WTC11 (cell line): Measurements from ENCODE around the gene PRRT4. TPM values are rescaled to one million over a fixed set of nuclear protein-coding genes. Genes with fewer than 3 reads are reported as not detected.

Experiments used
- ATAC-seq: fragments of 200-7000 bp; cut with Tn5 transposase; 2 replicates; pipeline ENCODE4 v1.10.0; 2021; ENCODE audit warnings: mild to moderate bottlenecking, moderate library complexity
- CTCF ChIA-PET: fragments of 300-600 bp; sonication (Branson Sonifier 250); formaldehyde crosslinking; loops from one replicate; lab custom pipeline; 2021; ENCODE audit warnings: antibody characterized with exemption; lab: Charles Lee
- POLR2A ChIA-PET: fragments of 350-600 bp; sonication (Branson Sonifier 250); formaldehyde crosslinking; loops from one replicate; lab custom pipeline; 2021; ENCODE audit warnings: antibody characterized with exemption; lab: Charles Lee
- DNase-seq: peaks from one replicate; pipeline ENCODE4 v3.0.0; 2021; ENCODE audit warnings: low spot score
- H3K27ac Mint-ChIP-seq: 2 replicates; pipeline ENCODE4 v1.8.0; 2021; ENCODE audit warnings: mixed read lengths
- H3K27me3 Mint-ChIP-seq: 2 replicates; pipeline ENCODE4 v1.8.0; 2021; ENCODE audit warnings: low read depth, mild to moderate bottlenecking, moderate library complexity, mixed read lengths
- H3K36me3 Mint-ChIP-seq: 2 replicates; pipeline ENCODE4 v1.8.0; 2021; ENCODE audit warnings: mixed read lengths
- H3K4me1 Mint-ChIP-seq: 2 replicates; pipeline ENCODE4 v1.8.0; 2022; ENCODE audit warnings: mixed read lengths
- H3K4me3 Mint-ChIP-seq: 2 replicates; pipeline ENCODE4 v1.8.0; 2021; ENCODE audit warnings: mild to moderate bottlenecking, moderate library complexity, mixed read lengths
- H3K9me3 Mint-ChIP-seq: 2 replicates; pipeline ENCODE4 v1.8.0; 2021; ENCODE audit warnings: mixed read lengths
- CREM ChIP-seq: sonication (generic); formaldehyde crosslinking; IDR thresholded peaks from 2 replicates; pipeline ENCODE4 v1.8.1; 2022; ENCODE audit warnings: mild to moderate bottlenecking, missing genetic modification reagents, moderate library complexity
- ELF4 ChIP-seq: sonication (generic); formaldehyde crosslinking; IDR thresholded peaks from 2 replicates; pipeline ENCODE4 v1.8.1; 2022; ENCODE audit warnings: low read depth, mild to moderate bottlenecking, moderate library complexity, missing genetic modification reagents
- GTF2I ChIP-seq: fragments of 250-450 bp; sonication (Bioruptor Pico); conservative IDR thresholded peaks from 2 replicates; pipeline ENCODE4 v1.4.0; 2021; ENCODE audit warnings: mild to moderate bottlenecking
- NR1H2 ChIP-seq: sonication (generic); formaldehyde crosslinking; IDR thresholded peaks from 2 replicates; pipeline ENCODE4 v1.9.0; 2021; ENCODE audit warnings: mild to moderate bottlenecking, moderate library complexity, missing genetic modification reagents
- NR2C2 ChIP-seq: sonication (generic); formaldehyde crosslinking; IDR thresholded peaks from 2 replicates; pipeline ENCODE4 v1.8.0; 2022; ENCODE audit warnings: mild to moderate bottlenecking, missing genetic modification reagents
- NR3C1 ChIP-seq: sonication (generic); formaldehyde crosslinking; conservative IDR thresholded peaks from 2 replicates; pipeline ENCODE4 v1.8.1; 2023; ENCODE audit warnings: low read depth, mild to moderate bottlenecking, missing genetic modification reagents
- RORB ChIP-seq: fragments of 250-450 bp; sonication (Bioruptor Pico); IDR thresholded peaks from 2 replicates; pipeline ENCODE4 v1.9.0; 2021; ENCODE audit warnings: mild to moderate bottlenecking
- TCF7 ChIP-seq: sonication (generic); formaldehyde crosslinking; IDR thresholded peaks from 2 replicates; pipeline ENCODE4 v1.8.0; 2022; ENCODE audit warnings: mild to moderate bottlenecking, low read depth, missing genetic modification reagents, moderate library complexity
- ZBTB21 ChIP-seq: sonication (generic); formaldehyde crosslinking; IDR thresholded peaks from 2 replicates; pipeline ENCODE4 v1.8.1; 2023; ENCODE audit warnings: mild to moderate bottlenecking, missing genetic modification reagents, borderline replicate concordance
- ZNF263 ChIP-seq: sonication (generic); formaldehyde crosslinking; IDR thresholded peaks from 2 replicates; pipeline ENCODE4 v1.8.1; 2022; ENCODE audit warnings: low read depth, mild to moderate bottlenecking, moderate library complexity, missing genetic modification reagents
- total RNA-seq: library from RNA; stranded (reverse); gene quantifications from 3 replicates; pipeline ENCODE4 v1.2.3, GENCODE V29; 2021
- TF ChIP-seq, protein P1 (sequence below): sonication (generic); formaldehyde crosslinking; IDR thresholded peaks from 2 replicates; pipeline ENCODE4 v1.8.0; 2022; ENCODE audit warnings: missing genetic modification reagents
- TF ChIP-seq, protein P2 (sequence below): sonication (generic); formaldehyde crosslinking; IDR thresholded peaks from 2 replicates; pipeline ENCODE4 v1.8.1; 2023; ENCODE audit warnings: mild to moderate bottlenecking, missing genetic modification reagents, borderline replicate concordance
- TF ChIP-seq, protein P3 (sequence below): sonication (generic); formaldehyde crosslinking; IDR thresholded peaks from 2 replicates; pipeline ENCODE4 v1.8.1; 2023; ENCODE audit warnings: mild to moderate bottlenecking, missing genetic modification reagents, moderate library complexity
- TF ChIP-seq, protein P4 (sequence below): sonication (generic); formaldehyde crosslinking; IDR thresholded peaks from 2 replicates; pipeline ENCODE4 v1.8.1; 2022; ENCODE audit warnings: low read depth, mild to moderate bottlenecking, moderate library complexity, missing genetic modification reagents, borderline replicate concordance
- TF ChIP-seq, protein P5 (sequence below): fragments of 250-450 bp; sonication (Bioruptor Pico); conservative IDR thresholded peaks from 2 replicates; pipeline ENCODE4 v1.9.0; 2021; ENCODE audit warnings: mild to moderate bottlenecking
- TF ChIP-seq, protein P6 (sequence below): sonication (generic); formaldehyde crosslinking; IDR thresholded peaks from 2 replicates; pipeline ENCODE4 v1.8.1; 2022; ENCODE audit warnings: low read depth, missing genetic modification reagents, borderline replicate concordance
- TF ChIP-seq, protein P7 (sequence below): sonication (generic); formaldehyde crosslinking; IDR thresholded peaks from 2 replicates; pipeline ENCODE4 v1.8.1; 2022; ENCODE audit warnings: mild to moderate bottlenecking, missing genetic modification reagents, moderate library complexity, borderline replicate concordance
- TF ChIP-seq, protein P8 (sequence below): sonication (generic); formaldehyde crosslinking; IDR thresholded peaks from 2 replicates; pipeline ENCODE4 v1.8.1; 2022; ENCODE audit warnings: missing genetic modification reagents, borderline replicate concordance
- TF ChIP-seq, protein P9 (sequence below): sonication (generic); formaldehyde crosslinking; conservative IDR thresholded peaks from 2 replicates; pipeline ENCODE4 v1.8.1; 2022; ENCODE audit warnings: mild to moderate bottlenecking, missing genetic modification reagents

The PRRT4 gene
- total RNA-seq, 1 experiment from 2014 or later, result 1.2 TPM

DNA sequence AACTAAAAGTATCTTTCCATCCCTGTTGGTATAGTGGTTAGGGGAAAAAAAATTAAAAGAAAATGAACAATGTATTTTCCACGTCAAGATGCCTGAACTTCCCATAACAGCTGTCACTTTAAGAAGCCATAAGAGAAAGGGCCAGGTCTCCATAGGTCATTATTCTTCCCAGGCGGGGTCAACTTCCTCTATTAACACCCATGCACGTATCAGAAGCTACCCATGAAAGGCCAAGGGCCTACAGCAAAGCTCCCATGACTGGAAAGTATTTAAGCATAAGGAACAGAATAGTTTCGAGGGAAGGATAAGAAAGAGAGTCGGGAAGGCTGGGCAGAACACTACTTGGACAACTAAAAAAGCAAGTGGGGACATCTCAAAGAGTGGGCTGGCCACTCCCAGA, 57.8 kb downstream of the PRRT4 start (continued):
- TF ChIP-seq, protein P1, sequence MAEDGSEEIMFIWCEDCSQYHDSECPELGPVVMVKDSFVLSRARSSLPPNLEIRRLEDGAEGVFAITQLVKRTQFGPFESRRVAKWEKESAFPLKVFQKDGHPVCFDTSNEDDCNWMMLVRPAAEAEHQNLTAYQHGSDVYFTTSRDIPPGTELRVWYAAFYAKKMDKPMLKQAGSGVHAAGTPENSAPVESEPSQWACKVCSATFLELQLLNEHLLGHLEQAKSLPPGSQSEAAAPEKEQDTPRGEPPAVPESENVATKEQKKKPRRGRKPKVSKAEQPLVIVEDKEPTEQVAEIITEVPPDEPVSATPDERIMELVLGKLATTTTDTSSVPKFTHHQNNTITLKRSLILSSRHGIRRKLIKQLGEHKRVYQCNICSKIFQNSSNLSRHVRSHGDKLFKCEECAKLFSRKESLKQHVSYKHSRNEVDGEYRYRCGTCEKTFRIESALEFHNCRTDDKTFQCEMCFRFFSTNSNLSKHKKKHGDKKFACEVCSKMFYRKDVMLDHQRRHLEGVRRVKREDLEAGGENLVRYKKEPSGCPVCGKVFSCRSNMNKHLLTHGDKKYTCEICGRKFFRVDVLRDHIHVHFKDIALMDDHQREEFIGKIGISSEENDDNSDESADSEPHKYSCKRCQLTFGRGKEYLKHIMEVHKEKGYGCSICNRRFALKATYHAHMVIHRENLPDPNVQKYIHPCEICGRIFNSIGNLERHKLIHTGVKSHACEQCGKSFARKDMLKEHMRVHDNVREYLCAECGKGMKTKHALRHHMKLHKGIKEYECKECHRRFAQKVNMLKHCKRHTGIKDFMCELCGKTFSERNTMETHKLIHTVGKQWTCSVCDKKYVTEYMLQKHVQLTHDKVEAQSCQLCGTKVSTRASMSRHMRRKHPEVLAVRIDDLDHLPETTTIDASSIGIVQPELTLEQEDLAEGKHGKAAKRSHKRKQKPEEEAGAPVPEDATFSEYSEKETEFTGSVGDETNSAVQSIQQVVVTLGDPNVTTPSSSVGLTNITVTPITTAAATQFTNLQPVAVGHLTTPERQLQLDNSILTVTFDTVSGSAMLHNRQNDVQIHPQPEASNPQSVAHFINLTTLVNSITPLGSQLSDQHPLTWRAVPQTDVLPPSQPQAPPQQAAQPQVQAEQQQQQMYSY (CRISPR knock-in tag), result no peak
- TF ChIP-seq ZBTB21 (CRISPR knock-in tag) (no peak), NR1H2 (no peak), ELF4 (no peak), CREM (no peak), NR3C1 (no peak)
- TF ChIP-seq, protein P2, sequence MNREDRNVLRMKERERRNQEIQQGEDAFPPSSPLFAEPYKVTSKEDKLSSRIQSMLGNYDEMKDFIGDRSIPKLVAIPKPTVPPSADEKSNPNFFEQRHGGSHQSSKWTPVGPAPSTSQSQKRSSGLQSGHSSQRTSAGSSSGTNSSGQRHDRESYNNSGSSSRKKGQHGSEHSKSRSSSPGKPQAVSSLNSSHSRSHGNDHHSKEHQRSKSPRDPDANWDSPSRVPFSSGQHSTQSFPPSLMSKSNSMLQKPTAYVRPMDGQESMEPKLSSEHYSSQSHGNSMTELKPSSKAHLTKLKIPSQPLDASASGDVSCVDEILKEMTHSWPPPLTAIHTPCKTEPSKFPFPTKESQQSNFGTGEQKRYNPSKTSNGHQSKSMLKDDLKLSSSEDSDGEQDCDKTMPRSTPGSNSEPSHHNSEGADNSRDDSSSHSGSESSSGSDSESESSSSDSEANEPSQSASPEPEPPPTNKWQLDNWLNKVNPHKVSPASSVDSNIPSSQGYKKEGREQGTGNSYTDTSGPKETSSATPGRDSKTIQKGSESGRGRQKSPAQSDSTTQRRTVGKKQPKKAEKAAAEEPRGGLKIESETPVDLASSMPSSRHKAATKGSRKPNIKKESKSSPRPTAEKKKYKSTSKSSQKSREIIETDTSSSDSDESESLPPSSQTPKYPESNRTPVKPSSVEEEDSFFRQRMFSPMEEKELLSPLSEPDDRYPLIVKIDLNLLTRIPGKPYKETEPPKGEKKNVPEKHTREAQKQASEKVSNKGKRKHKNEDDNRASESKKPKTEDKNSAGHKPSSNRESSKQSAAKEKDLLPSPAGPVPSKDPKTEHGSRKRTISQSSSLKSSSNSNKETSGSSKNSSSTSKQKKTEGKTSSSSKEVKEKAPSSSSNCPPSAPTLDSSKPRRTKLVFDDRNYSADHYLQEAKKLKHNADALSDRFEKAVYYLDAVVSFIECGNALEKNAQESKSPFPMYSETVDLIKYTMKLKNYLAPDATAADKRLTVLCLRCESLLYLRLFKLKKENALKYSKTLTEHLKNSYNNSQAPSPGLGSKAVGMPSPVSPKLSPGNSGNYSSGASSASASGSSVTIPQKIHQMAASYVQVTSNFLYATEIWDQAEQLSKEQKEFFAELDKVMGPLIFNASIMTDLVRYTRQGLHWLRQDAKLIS, result no peak
- TF ChIP-seq, protein P3, sequence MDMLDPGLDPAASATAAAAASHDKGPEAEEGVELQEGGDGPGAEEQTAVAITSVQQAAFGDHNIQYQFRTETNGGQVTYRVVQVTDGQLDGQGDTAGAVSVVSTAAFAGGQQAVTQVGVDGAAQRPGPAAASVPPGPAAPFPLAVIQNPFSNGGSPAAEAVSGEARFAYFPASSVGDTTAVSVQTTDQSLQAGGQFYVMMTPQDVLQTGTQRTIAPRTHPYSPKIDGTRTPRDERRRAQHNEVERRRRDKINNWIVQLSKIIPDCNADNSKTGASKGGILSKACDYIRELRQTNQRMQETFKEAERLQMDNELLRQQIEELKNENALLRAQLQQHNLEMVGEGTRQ (CRISPR knock-in tag), result no peak
- TF ChIP-seq, protein P4, sequence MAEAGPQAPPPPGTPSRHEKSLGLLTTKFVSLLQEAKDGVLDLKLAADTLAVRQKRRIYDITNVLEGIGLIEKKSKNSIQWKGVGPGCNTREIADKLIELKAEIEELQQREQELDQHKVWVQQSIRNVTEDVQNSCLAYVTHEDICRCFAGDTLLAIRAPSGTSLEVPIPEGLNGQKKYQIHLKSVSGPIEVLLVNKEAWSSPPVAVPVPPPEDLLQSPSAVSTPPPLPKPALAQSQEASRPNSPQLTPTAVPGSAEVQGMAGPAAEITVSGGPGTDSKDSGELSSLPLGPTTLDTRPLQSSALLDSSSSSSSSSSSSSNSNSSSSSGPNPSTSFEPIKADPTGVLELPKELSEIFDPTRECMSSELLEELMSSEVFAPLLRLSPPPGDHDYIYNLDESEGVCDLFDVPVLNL, result no peak
- TF ChIP-seq, all 79 proteins: peak for 0

DNA sequence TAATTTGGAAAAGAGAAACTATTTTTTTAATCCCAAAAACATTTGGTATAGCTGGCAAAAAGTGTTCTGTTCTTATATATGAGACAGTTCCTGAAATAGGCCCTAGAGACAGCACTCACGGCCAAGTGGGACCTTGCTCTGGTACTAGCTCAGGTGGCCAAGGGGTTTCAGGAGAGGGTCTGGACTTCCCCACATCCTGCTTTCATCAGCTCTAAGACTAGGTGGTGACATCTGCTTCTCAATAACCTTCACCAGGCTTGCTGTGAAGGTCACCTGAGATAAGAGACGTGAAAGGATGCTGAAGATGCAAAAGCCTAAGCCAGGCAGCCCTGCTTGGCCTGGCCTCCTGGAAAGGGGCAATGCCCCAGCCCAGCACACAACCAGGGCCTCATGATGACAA, 58.4 kb downstream of the PRRT4 start:
- CTCF ChIA-PET, result no interaction called here
- POLR2A ChIA-PET, result interaction anchor here (1.7 kb wide), 1 partner anchor 9 kb away, joined by 3 read pairs; no protein-coding TSS in a partner anchor
- peaks cover 32% of the 10 kb centered on the region for H3K4me1 Mint-ChIP-seq
- TF ChIP-seq, protein P5, sequence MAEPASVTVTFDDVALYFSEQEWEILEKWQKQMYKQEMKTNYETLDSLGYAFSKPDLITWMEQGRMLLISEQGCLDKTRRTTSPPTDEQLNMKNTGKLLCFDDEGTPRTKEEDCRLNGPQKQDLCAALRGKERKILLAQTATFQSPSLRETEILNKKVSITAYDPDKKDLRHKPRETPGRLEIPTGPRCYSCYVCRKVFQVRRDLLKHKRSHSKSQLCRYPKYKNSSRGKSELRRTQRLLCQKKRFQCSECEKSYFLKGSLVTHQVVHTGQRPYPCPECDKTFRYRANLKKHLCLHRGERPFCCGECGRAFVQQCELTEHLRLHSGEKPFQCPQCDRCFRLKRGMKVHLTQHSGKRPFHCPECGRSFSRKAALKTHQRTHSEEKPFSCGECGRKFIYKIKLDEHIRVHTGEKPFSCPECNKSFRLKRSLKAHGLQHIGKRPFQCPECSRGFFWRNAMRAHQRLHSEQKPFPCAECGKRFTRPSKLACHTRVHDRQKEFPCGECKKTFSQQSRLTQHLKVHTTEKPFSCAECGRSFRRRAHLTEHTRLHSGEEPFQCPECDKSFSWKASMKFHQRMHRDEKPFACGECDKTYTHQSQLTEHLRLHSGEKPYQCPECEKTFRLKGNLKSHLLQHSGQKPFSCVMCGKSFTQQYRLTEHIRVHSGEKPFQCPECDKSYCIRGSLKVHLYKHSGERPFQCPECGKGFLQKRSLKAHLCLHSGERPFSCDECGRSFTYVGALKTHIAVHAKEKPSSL (CRISPR knock-in tag), result no peak
- TF ChIP-seq RORB, result no peak
- TF ChIP-seq TCF7, result no peak
- TF ChIP-seq, protein P6, sequence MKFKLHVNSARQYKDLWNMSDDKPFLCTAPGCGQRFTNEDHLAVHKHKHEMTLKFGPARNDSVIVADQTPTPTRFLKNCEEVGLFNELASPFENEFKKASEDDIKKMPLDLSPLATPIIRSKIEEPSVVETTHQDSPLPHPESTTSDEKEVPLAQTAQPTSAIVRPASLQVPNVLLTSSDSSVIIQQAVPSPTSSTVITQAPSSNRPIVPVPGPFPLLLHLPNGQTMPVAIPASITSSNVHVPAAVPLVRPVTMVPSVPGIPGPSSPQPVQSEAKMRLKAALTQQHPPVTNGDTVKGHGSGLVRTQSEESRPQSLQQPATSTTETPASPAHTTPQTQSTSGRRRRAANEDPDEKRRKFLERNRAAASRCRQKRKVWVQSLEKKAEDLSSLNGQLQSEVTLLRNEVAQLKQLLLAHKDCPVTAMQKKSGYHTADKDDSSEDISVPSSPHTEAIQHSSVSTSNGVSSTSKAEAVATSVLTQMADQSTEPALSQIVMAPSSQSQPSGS (CRISPR knock-in tag), result no peak
- TF ChIP-seq, protein P7, sequence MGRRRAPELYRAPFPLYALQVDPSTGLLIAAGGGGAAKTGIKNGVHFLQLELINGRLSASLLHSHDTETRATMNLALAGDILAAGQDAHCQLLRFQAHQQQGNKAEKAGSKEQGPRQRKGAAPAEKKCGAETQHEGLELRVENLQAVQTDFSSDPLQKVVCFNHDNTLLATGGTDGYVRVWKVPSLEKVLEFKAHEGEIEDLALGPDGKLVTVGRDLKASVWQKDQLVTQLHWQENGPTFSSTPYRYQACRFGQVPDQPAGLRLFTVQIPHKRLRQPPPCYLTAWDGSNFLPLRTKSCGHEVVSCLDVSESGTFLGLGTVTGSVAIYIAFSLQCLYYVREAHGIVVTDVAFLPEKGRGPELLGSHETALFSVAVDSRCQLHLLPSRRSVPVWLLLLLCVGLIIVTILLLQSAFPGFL (CRISPR knock-in tag), result no peak
- TF ChIP-seq NR2C2, result no peak
- TF ChIP-seq, protein P8, sequence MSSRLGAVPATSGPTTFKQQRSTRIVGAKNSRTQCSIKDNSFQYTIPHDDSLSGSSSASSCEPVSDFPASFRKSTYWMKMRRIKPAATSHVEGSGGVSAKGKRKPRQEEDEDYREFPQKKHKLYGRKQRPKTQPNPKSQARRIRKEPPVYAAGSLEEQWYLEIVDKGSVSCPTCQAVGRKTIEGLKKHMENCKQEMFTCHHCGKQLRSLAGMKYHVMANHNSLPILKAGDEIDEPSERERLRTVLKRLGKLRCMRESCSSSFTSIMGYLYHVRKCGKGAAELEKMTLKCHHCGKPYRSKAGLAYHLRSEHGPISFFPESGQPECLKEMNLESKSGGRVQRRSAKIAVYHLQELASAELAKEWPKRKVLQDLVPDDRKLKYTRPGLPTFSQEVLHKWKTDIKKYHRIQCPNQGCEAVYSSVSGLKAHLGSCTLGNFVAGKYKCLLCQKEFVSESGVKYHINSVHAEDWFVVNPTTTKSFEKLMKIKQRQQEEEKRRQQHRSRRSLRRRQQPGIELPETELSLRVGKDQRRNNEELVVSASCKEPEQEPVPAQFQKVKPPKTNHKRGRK (CRISPR knock-in tag), result no peak
- no peak for TF ChIP-seq GTF2I (CRISPR knock-in tag)
- TF ChIP-seq ZNF263, result no peak
- TF ChIP-seq ZBTB21 (CRISPR knock-in tag), result no peak
- TF ChIP-seq, protein P9, sequence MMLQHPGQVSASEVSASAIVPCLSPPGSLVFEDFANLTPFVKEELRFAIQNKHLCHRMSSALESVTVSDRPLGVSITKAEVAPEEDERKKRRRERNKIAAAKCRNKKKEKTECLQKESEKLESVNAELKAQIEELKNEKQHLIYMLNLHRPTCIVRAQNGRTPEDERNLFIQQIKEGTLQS, result no peak

More for the DNA sequence above, 58.4 kb downstream of the PRRT4 start:
- no peak overlapping the region for H3K27ac Mint-ChIP-seq
- H3K9me3 Mint-ChIP-seq, result no peaks in the 10 kb centered on the region
- H3K27me3 Mint-ChIP-seq, result no peaks in the 10 kb centered on the region; the same call in 1 of the 2 replicates
- peaks cover 31% of the 10 kb centered on the region for H3K36me3 Mint-ChIP-seq
- no peak overlapping the region for H3K4me3 Mint-ChIP-seq
- DNase-seq (no peak), ATAC-seq (no peak)
